ENCODE results near the gene GSK3B. TPM values are rescaled to one million over a fixed set of nuclear protein-coding genes. Genes with fewer than 3 reads are reported as not detected.

The GSK3B gene
- total RNA-seq, 1 experiment from 2014 or later = 50.0 TPM

GRCh38 chr3:120130656-120131055 is 36.4 kb upstream of the GSK3B start (continued):
- TF ChIP-seq REST (IDR thresholded peaks at IDR 0.05; ENCODE audit: low read depth) = no peak

DNA sequence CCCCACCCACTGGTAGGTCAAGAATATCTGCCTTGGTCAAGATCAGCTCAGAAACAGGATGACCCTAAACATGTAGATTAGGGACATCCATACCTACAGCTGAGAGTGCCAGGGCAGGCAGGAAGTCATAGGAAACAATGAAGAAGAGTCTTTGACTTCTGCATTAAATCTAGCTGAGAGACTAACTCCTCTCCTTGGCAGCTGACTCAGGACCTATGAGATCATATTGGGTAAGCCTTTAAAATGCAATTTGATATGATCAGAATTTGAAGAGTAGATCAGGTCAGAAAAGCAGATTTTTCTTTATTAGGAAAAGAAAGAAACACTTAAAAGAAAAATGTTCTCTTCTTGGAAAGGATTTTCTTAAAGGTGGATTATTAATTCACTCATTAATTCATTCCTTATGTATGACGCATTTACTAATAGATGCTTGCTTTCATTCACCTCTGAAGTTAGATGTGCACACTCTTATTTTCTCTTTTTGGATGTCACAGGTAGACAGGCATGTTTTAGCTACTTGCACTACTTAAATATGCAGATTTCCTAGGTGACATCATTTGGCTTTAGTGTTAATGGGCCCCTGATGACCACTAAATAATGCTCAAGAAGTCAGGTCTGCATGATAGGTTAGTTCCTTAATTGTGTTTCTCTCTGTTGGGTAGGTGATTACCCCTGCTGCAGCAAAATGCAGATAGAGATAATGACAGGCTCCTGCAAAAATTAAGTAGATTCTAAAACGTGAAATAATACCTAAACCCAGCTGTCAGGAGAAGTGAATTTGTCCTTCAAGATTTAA is 35.7 kb upstream of the GSK3B start:
- H3K9me3 ChIP-seq (ENCODE audit: control insufficient read depth in 1 of 2, insufficient read depth in 1 of 2, low read depth in 1 of 2, low read length in 2 of 2) = no peaks in the 10 kb centered on the region
- peaks cover 0 to 2% of the 10 kb centered on the region in 2 experiments; a peak in 1 of 4 replicates for H3K4me1 ChIP-seq (ENCODE audit: control insufficient read depth in 1 of 2, insufficient read depth in 2 of 2, low read length in 2 of 2)
- no TSS peak for BruUV-seq (replicated peaks)
- ATAC-seq (no peak), DNase-seq (ENCODE audit: low read depth, low spot score) (no peak)
- H2AFZ ChIP-seq (ENCODE audit: low read depth, low read length, poor library complexity, severe bottlenecking) = no peak overlapping the region
- no peak overlapping the region for H3K4me3 ChIP-seq (replicated peaks in 1 of 2; ENCODE audit: low read depth in 1 of 2, low read length in 2 of 2)
- ChIA-PET CTCF (no interaction called here), POLR2A (no interaction called here), RAD21 (ENCODE audit: low non-redundant PET in 1 of 2, low total read pairs in 2 of 2, uncharacterized antibody in 2 of 2, unreplicated experiment in 2 of 2) (no interaction called here)
- H3K4me2 ChIP-seq (ENCODE audit: low read length) = no peak overlapping the region
- H3K27me3 ChIP-seq (ENCODE audit: insufficient read depth, low read length) = no peaks in the 10 kb centered on the region
- H4K20me1 ChIP-seq (ENCODE audit: insufficient read depth) = no peaks in the 10 kb centered on the region
- intact Hi-C loops (cut with micrococcal nuclease) = no loop called here
- H3K27ac ChIP-seq (ENCODE audit: low read depth, low read length) = no peak overlapping the region
- no peaks in the 10 kb centered on the region for H3K36me3 ChIP-seq (ENCODE audit: control insufficient read depth in 1 of 2, insufficient read depth in 2 of 2, low read length in 2 of 2)
- H3K9me2 ChIP-seq (ENCODE audit: insufficient read depth) = no peaks in the 10 kb centered on the region
- H3K9ac ChIP-seq (ENCODE audit: low read length) = no peak overlapping the region
- no peaks in the 10 kb centered on the region for H3K79me2 ChIP-seq (ENCODE audit: insufficient read depth, low read length)
- no peak for TF ChIP-seq REST (IDR thresholded peaks at IDR 0.05; ENCODE audit: low read depth)
- no peak for TF ChIP-seq SIN3A (IDR thresholded peaks at IDR 0.05; ENCODE audit: low read depth)
- TF ChIP-seq FOSL1 (IDR thresholded peaks at IDR 0.05; ENCODE audit: low read depth) = no peak
- TF ChIP-seq SP1 (IDR thresholded peaks at IDR 0.05; ENCODE audit: low read depth) = no peak
- TF ChIP-seq, protein P1, sequence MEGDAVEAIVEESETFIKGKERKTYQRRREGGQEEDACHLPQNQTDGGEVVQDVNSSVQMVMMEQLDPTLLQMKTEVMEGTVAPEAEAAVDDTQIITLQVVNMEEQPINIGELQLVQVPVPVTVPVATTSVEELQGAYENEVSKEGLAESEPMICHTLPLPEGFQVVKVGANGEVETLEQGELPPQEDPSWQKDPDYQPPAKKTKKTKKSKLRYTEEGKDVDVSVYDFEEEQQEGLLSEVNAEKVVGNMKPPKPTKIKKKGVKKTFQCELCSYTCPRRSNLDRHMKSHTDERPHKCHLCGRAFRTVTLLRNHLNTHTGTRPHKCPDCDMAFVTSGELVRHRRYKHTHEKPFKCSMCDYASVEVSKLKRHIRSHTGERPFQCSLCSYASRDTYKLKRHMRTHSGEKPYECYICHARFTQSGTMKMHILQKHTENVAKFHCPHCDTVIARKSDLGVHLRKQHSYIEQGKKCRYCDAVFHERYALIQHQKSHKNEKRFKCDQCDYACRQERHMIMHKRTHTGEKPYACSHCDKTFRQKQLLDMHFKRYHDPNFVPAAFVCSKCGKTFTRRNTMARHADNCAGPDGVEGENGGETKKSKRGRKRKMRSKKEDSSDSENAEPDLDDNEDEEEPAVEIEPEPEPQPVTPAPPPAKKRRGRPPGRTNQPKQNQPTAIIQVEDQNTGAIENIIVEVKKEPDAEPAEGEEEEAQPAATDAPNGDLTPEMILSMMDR (IDR thresholded peaks at IDR 0.05 in 2 of 3, conservative IDR thresholded peaks at IDR 0.05 in 1 of 3; ENCODE audit: borderline replicate concordance in 1 of 3, insufficient read depth in 1 of 3, low read depth in 2 of 3, low read length in 2 of 3) = no peak
- TF ChIP-seq RAD21 (IDR thresholded peaks at IDR 0.05; ENCODE audit: low read depth) = no peak
- no peak for TF ChIP-seq ZFX (IDR thresholded peaks at IDR 0.05)
- no peak for TF ChIP-seq ZNF274 (IDR thresholded peaks at IDR 0.05; ENCODE audit: low read depth, low read length)
- TF ChIP-seq POLR2A (IDR thresholded peaks at IDR 0.05; ENCODE audit: borderline replicate concordance, extremely low read depth, insufficient read depth, insufficient read length) = no peak
- no peak for TF ChIP-seq ATF3 (IDR thresholded peaks at IDR 0.05)
- no peak for TF ChIP-seq JUND (IDR thresholded peaks at IDR 0.05)
- no peak for TF ChIP-seq TCF7L2 (IDR thresholded peaks at IDR 0.05; ENCODE audit: borderline replicate concordance, extremely low read depth, insufficient read depth, insufficient read length)
- no peak for TF ChIP-seq CBX3 (IDR thresholded peaks at IDR 0.05; ENCODE audit: low read depth)
- TF ChIP-seq ELF1 (IDR thresholded peaks at IDR 0.05; ENCODE audit: borderline replicate concordance, low read depth) = no peak
- no peak for TF ChIP-seq EZH2phosphoT487 (IDR thresholded peaks at IDR 0.05; ENCODE audit: borderline replicate concordance)
- no peak for TF ChIP-seq MAX (IDR thresholded peaks at IDR 0.05)

Data from HCT116 (cell line).